GM18519 (cell line): ENCODE measurements around the gene SCN8A.

ENCODE experiments used
- ATAC-seq: cut with Tn5 transposase; IDR thresholded peaks from one replicate; pipeline ENCODE4 v1.9.1; 2021; ENCODE audit warnings: mild to moderate bottlenecking, moderate library complexity; ENCODE audit not compliant: unreplicated experiment, low FRiP score

The SCN8A gene

GRCh38 chr12:51663390-51663789 lies 72.4 kb downstream of the SCN8A start:
- ATAC-seq, result no peak

DNA sequence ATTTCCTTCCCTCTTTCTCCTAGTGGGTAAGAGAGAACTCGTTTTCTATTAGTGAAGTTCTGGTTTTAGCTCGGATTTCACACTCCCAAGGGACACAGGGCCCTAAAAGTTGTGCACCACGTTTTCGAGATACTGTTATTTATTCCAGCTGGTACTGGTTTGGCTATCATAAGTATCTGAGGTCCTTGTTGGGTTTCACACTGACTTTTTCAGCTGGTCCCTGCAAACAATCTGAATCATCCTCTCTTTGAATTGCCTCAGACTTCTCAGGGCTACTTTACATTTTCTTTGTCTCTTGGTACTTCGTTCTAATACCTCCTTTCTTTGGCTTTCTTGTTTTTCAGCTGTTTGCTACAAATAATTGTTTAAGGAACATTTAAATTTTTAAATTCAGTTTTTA lies 75.7 kb downstream of the SCN8A start:
- no peak for ATAC-seq

- no peak for ATAC-seq
Observed at GRCh38 chr12:51667269-51667668, 76.2 kb downstream of the SCN8A start.

DNA sequence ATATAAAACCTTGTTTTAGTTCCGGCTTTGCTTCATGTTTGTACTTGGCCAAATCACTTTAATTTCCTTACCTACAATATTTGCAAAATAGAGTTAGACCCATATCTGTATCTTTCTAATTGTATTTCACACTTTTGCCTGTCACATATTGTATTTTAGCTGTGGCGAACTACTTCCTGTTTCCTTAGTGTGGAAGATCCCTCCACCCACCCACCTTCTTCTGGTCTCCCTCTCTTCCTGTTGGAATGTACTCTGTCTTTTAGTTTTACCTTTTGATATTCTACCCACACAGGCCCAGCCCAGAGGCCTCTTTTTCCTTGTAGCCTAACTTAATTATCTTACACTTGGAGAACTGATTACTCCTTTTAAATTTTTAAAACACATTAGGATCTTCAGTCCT lies 78.2 kb downstream of the SCN8A start:
- ATAC-seq, result no peak

DNA sequence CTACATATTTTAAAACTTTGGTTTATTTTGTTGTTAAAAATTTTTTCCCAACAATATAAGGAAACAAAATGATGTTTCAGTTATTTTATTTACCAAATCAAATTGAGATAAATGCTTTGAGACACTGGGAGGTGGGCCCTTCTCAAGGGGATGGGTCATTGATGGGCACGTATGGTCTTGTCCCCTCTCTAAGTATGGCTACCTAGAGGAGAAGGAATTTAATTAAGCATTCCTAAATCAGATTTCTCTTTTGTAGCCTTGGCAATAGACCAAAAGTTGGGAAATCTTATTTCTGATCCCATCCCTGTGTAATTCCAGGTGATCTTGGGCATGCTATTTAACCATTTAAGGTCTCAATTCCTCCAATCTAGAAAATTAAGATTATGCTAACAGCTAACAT lies 79.0 kb downstream of the SCN8A start:
- no peak for ATAC-seq

- ATAC-seq, result no peak
Observed at GRCh38 chr12:51672334-51672733, 81.3 kb downstream of the SCN8A start.

DNA sequence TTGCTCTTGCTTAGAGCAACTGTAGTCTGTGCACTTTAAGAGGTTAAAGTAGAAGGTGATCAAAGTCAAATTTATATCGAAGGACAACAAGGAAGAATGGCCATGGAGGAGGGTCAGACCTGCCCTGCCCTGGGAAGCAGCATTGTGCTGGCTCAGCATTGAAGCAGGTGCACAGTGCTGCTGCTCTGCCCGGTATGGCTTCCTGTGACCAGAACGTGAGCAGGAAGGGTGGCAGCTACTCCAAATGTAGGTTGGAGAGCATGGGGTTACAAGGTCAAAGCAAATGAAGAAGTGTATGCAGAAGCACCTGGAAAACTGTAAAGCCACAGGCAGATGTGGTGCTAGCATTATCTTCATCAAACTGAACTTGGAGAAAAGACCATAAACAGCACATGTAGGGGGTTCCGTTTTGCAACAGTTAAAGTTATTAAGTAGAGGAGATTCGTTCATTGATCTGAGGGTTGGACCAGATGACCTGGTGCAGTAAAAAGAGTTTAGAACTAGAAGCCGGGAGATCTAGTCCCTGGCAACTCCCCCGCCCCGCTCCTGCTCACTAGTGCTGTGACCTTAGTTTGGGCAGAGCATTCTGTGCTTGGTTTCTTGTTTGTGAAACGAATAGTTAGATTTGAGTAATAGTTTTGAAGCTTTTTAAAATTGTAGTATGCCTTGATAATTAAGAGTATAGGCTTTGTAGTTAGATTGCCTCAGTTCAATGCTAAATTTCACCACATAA lies 84.2 kb downstream of the SCN8A start:
- ATAC-seq, result no peak

DNA sequence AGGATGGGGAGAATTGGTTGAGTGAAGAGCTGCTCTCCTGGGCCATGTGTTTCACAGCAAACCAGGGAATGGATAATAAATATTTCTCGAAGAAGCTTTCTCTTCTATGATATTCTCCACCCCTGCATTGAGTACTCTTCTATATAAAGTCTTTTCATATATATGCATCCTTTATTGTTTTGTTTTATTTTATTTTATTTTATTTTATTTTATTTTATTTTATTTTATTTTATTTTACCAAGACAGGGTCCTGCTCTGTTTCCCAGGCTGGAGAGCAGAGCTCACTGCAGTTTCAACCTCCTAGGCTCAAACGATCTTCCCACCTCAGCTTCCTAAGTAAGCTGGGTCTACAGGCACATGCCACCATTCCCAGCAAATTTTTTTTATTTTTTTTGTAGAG lies 85.8 kb downstream of the SCN8A start:
- ATAC-seq, result no peak

DNA sequence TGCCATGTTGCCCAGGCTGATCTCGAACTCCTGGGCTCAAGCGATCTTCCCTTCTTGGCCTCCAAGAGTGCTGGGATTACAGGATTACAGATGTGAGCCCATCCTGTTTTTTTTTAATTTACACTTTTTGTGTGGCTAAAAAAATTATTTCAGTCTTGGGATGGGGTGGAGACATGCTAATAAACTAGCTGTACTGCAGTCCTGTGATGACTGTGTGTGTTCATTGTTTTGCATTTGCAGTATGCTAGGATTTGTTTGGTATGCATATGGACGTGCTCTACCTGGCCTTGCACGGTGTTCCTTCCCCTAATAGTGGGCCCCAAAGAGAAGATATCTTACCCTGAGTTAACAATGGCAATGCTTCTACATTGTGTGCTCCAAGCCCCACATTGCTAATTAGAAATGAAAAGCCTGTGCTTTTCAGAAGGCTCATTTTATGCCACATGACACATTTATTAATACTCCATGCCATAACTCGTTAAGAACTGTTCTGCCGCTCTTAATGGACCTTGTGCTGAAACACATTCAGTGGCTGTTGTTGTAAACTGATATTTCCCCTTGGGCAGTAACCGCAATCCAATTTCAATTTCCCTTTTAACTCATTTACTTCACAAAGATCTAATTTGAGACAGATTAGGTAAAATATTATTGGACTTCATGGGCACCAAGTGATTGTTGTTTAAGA lies 86.4 kb downstream of the SCN8A start:
- ATAC-seq, result no peak

DNA sequence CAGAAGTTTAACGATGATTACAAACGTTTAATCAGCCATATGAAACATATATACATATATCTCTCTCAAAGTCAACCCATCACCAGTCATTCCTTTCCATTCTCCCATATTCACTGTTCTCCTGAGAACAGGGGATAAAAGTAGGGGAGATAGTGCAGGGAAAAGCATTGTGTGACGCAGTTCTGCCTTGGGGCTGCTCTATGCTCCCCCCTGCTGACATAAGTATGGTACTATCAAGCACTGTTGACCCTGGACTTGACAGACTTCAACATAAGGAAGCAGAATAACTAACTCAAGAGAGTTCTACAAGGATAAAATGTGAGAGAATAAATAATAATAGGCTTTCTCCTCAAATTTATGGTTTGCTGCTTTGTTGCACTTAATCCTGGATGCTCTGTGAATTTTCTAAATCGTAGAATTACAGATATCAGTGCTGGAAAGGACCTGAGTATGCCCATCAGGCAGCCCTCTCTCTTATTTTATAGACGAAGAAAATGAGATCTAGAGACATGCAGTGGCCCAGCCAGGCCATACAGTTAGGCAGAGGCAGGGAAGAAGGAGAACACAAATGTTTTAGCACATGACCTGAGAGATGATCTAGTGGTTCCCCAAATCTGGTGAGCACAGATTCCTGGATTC lies 87.2 kb downstream of the SCN8A start:
- ATAC-seq, result no peak

GRCh38 chr12:51682981-51683380 lies 91.9 kb downstream of the SCN8A start:
- no peak for ATAC-seq

- ATAC-seq, result no peak
Observed at GRCh38 chr12:51683763-51684357, 92.8 kb downstream of the SCN8A start.

GRCh38 chr12:51686727-51687126 lies 95.7 kb downstream of the SCN8A start:
- ATAC-seq, result no peak

DNA sequence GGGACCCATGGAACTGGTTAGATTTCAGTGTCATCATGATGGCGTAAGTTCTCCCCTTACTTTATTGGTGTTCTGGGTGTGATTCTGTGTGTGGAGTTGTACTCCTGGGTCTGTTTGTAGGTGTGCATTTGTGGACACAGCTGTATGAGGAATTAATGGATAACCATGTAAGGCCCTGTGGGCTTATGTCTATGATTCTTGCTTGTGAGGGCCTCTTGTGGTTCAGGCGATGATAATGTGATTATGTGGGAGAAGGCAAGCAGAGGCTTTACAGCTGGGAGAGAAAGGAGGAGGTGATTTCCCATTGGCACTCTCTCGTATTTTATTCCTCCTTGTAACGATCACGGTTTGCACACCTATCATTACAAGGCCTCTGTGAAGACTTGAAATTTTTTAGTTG lies 96.1 kb downstream of the SCN8A start:
- ATAC-seq, result no peak

- ATAC-seq, result no peak
Observed at GRCh38 chr12:51687614-51688013, 96.6 kb downstream of the SCN8A start.

- no peak for ATAC-seq
Observed at GRCh38 chr12:51689983-51690382, 99.0 kb downstream of the SCN8A start.

DNA sequence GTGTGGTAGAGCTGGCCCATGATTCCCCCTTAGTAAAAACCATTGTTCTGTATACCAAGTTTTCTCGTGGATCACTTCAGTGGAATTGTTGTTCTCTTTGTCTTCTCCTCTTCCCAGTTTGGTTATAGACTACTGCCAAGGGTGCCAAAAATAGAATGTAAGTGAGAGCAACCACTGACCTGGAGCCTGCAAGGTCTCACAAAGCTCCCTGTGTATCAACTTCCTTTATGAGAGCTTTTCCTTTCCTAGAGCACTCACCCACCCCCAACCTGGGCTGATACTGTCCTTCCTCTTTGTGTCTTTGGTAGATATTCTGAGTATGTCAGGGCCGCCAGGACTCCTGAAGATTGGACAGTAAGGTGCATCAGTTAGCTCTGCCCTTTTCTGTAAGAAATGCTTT lies 101.0 kb downstream of the SCN8A start:
- ATAC-seq, result no peak

DNA sequence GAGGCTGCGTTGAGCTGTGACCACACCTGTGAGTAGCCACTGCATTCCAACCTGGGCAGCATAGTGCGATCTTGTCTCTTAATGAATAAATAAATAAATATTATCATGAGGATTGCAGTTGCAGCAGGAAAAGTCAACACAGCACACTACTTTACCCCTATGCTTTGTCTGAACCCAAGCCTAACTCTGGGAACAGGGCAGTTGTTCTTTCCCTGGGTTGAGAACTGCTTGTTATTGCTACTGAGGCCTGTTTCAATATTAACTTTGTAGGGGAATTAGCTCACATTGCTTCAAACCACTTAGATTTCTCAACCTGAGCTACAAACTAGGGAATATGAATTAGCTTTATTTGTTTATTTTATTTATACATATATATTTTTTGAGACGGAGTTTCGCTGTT lies 102.5 kb downstream of the SCN8A start:
- no peak for ATAC-seq

DNA sequence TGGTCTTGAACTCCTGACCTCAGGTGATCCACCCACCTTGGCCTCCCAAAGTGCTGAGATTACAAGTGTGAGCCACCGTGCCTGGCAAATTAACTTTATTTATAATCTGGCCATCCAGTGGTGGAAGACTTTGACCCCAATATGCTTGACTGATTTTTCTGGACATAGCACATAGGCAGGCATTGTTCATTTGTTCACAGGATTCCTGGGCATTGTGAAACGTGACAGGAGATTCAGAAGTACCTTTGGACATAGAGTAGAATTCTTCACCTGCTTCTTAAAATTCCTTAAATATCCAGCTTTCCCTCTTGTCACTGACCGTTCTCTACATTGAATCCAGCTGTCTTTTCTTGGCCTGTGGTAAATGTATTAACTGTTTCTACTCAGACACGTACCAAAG lies 103.1 kb downstream of the SCN8A start:
- no peak for ATAC-seq

DNA sequence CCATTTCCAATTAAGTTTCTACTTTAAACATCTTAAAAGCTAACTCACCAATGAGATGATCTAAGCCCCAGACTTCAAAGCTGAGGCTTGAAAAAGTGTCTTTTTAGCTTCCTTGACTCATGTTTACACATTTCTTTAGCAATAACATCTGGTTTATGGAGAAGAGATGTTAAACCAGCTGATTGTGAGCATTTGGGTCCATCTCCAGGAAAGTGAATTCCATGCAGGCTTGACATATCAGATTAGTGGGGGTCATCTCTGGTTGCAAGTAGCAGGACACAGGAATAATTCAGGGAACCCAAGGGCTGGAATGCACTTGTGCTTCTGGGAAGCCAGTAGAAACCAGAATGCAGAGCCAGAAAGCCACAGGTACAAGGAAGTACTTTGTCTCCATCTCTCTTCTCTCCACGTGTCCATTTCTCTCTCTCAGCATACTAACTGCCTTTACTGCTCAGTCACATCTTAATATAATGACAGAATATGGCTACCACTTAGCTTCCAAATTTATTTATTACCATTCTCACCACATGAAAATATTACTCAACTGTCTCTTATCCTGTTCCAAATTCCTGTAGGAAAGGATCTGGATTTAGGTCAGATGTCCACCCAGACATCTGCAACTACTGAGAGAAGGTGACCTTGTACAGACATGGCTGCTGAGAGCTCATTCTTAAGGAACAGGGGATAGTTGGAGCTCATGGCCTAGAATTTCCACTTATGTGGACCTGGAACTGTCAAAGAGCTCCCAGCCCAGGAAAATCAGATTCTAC lies 104.4 kb downstream of the SCN8A start:
- no peak for ATAC-seq

DNA sequence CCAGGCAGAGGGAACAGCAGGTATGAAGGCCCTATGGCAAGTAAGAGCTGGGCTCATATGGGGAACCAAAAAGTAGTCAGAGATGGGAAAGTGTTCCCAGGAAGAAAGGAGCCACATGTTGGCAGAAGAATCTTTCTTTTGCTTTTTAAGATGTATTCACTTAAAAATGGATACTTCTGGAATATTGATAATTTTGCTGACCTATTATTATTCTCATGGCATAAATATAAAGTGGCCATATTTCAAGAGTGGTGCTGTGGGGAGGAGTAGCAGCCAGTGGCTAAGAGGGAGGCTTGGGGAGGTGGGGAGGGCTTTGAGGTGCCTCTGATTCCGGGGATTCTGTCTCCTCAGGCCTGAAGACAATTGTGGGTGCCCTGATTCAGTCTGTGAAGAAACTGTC lies 108.2 kb downstream of the SCN8A start:
- no peak for ATAC-seq
